ENCODE measurements around the gene ANAPC15. TPM values are rescaled to one million over a fixed set of nuclear protein-coding genes. Genes with fewer than 3 reads are reported as not detected.
A peak's percentile ranks its signal among the peaks of the same experiment; 100 is the strongest.

ANAPC15 gene
- polyA plus RNA-seq, 1 donor, result 30.8 TPM

- no peak for DNase-seq (ENCODE audit: low read depth)
These were observed 26.7 kb downstream of the ANAPC15 start for GRCh38 chr11:72085621-72086351.

- no peak for DNase-seq (ENCODE audit: low read depth)
These were observed 27.5 kb downstream of the ANAPC15 start for GRCh38 chr11:72084965-72085364.

- DNase-seq (ENCODE audit: low read depth), result no peak
These were observed 28.4 kb downstream of the ANAPC15 start for GRCh38 chr11:72084076-72084475.

- no peak for DNase-seq (ENCODE audit: low read depth)
These were observed 29.1 kb downstream of the ANAPC15 start for GRCh38 chr11:72083414-72083813.

- DNase-seq (ENCODE audit: low read depth), result no peak
These were observed 30.6 kb downstream of the ANAPC15 start for GRCh38 chr11:72081821-72082453.

GRCh38 chr11:72081184-72081644, 31.3 kb downstream of the ANAPC15 start:
- DNase-seq (ENCODE audit: low read depth), result no peak

GRCh38 chr11:72080326-72081183, 31.9 kb downstream of the ANAPC15 start, which contains the start of the genes LRRC51 and NUMA1:
Gene LRRC51 (plus strand): TSS chr11:72080850. CDS start chr11:72089084, 8,234 bp downstream.
Gene NUMA1 (minus strand): TSS chr11:72080542. CDS start chr11:72035943, 44,599 bp downstream.
- DNase-seq (ENCODE audit: low read depth), result peak; percentile 99

GRCh38 chr11:72079819-72080325, 32.6 kb downstream of the ANAPC15 start:
- no peak for DNase-seq (ENCODE audit: low read depth)

- no peak for DNase-seq (ENCODE audit: low read depth)
These were observed 34.0 kb downstream of the ANAPC15 start for GRCh38 chr11:72078477-72078876.

- no peak for DNase-seq (ENCODE audit: low read depth)
These were observed 36.7 kb downstream of the ANAPC15 start for GRCh38 chr11:72075756-72076155.

- DNase-seq (ENCODE audit: low read depth), result no peak
These were observed 37.4 kb downstream of the ANAPC15 start for GRCh38 chr11:72075109-72075508.

GRCh38 chr11:72072348-72072747, 40.1 kb downstream of the ANAPC15 start:
- DNase-seq (ENCODE audit: low read depth), result no peak

GRCh38 chr11:72070491-72070890, 42.0 kb downstream of the ANAPC15 start:
- no peak for DNase-seq (ENCODE audit: low read depth)

GRCh38 chr11:72069787-72070251, 42.7 kb downstream of the ANAPC15 start:
- no peak for DNase-seq (ENCODE audit: low read depth)

- DNase-seq (ENCODE audit: low read depth), result no peak
These were observed 43.3 kb downstream of the ANAPC15 start for GRCh38 chr11:72069200-72069599.

- no peak for DNase-seq (ENCODE audit: low read depth)
These were observed 44.8 kb downstream of the ANAPC15 start for GRCh38 chr11:72067676-72068075.

GRCh38 chr11:72067266-72067665, 45.2 kb downstream of the ANAPC15 start:
- DNase-seq (ENCODE audit: low read depth), result no peak

GRCh38 chr11:72066855-72067254, 45.6 kb downstream of the ANAPC15 start:
- no peak for DNase-seq (ENCODE audit: low read depth)

GRCh38 chr11:72061739-72062396, 50.6 kb downstream of the ANAPC15 start:
- DNase-seq (ENCODE audit: low read depth), result no peak
